GM19043 (cell line): Measurements from ENCODE around the gene ZKSCAN4.

Experiments used
- ATAC-seq: cut with Tn5 transposase; IDR thresholded peaks from one replicate; pipeline ENCODE4 v1.9.1; 2021; ENCODE audit warnings: low read depth; ENCODE audit not compliant: unreplicated experiment

Gene ZKSCAN4

DNA sequence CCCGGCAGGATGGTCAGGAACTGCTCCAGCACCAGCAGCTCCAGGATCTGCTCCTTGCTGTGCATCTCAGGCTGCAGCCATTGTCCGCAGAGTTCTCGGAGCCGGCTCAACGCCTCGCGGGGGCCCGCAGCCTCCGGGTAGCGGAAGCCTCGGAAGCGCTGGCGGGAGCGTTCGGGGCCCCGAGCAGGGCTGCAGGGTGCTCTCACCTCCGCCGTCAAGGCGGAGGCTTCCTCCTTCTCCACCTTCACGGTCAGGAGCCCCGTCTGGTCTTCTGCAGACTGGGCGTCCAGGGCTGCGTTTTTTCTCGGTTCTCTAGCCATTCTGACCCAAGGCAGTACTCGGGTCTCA, 434 bp downstream of the ZKSCAN4 start:
- peak; percentile 36 for ATAC-seq

DNA sequence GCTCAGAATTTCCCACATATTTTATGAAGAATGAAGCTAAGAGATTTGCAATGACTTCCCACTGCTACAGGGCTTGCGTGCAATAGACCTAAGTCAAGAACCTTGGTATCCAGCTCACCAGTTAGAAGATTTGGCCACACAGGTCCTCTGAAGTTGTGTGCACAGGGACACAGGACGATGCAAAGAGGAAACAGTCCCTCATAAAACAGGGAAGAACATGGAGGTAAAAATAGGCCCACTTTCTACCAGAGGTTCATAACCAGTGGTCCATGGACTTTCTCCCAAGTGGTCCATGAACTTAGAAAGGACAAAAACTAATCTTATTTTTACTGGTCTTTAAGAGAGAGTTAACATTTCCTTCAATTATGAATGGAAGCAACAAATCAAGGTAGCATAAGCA, 1.3 kb downstream of the ZKSCAN4 start:
- no peak for ATAC-seq

- ATAC-seq, result no peak
These were observed 3.2 kb downstream of the ZKSCAN4 start for GRCh38 chr6:28248916-28249315.

DNA sequence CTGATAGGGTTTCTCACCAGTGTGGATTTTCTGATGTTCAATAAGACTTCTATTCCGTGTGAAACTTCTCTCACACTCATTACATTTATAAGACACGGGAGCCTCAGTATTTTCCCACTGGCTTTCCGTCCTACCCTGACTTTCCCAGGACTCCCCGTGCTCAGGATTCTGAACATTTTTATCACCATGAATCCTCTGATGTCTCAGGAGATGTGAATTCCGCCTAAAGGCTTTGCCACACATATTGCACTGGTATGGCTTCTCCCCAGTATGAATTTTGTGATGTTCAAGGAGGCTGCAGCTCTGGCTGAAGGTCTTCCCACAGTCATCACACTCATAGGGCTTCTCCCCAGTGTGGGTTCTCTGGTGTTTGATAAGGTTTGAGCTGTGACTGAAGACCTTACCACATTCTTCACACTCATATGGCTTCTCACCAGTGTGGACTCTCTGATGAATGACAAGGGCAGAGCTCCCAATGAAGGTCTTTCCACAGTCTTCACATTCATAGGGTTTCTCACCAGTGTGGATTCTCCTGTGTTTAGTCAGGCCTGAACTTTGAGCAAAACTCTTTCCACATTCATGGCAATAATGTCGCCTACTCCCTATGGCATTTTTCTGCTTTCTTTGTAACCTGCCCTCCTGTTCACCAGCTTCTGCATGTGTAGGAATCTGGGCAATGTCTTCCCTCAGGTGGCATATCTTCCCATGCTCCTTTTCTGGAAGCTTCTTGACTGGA, 6.7 kb downstream of the ZKSCAN4 start:
- no peak for ATAC-seq

DNA sequence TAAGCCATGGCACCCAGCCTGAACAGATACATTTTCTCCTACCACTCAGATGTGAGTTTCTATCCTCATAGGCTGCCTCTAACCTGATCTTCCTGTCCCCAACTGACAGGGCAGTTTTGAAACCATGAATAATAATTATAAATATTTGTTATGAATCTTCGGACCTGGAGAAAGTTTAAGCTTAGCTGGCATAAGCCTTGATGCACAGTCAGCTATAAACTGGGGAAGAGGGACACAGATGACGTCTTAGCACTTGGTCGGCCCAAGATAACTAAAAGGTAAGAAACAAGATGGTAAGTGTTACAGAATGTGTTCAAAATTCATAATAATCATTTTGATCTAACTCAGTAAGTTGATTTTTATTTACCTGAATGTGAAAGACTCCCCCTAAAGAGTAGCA, 8.1 kb downstream of the ZKSCAN4 start:
- ATAC-seq, result no peak

- no peak for ATAC-seq
These were observed 11.6 kb downstream of the ZKSCAN4 start for GRCh38 chr6:28240471-28240870.

DNA sequence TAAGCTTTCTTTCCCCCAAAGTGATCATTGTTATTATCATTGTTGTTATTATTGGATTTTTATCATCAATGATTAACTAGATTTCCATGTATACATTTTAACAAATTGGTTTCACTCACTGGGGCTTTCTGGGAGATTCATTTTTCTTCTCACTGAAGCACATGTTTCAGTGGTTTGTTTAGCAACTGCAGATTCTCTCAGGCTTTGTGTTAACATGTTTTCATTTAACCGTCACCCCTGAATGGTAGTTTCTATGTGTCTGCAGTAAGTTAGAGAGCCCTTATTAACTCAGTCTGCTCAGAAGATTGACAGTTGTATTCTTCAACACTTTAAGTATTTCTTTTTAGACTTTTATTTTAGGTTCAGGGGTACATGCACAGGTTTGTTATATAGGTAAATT, 12.4 kb downstream of the ZKSCAN4 start:
- ATAC-seq, result no peak

DNA sequence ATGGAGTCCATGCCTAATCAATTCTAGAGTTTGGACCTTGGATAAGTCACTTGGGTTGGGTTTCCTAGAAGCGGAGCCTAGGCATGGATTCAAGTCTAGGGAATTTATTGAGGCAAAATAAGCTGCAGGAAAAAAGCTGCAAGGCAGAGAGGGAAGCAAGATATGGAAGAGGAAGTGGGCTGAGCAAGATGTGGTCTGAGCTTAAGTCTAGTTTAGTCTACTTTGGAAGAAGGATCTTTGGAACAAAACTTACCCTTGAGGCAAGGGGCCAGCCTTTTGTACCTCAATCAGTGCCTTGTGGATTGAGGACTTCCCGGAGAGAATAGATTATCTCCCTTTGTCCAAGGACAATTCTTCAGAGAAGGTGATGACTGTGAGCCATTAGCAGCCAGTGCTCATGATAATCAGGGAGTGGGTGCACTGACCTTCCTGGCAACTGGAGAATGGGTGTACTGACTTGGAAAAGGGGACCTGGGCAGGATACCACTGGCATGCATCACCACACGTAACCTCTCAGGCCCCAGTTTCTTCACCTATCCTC, 16.1 kb downstream of the ZKSCAN4 start:
- ATAC-seq, result no peak

- ATAC-seq, result no peak
These were observed 19.3 kb downstream of the ZKSCAN4 start for GRCh38 chr6:28232785-28233184.

GRCh38 chr6:28226460-28226859, 25.6 kb downstream of the ZKSCAN4 start:
- no peak for ATAC-seq

- peak; percentile 92 for ATAC-seq
These were observed 26.8 kb downstream of the ZKSCAN4 start, which contains the start of gene ZSCAN9 for GRCh38 chr6:28225056-28225834. ZSCAN9 (plus strand) TSS chr6:28225275; CDS start chr6:28227085, 1,810 bp downstream.

GRCh38 chr6:28224131-28225055, 27.7 kb downstream of the ZKSCAN4 start:
- ATAC-seq, result no peak

- no peak for ATAC-seq
These were observed 31.6 kb downstream of the ZKSCAN4 start for GRCh38 chr6:28220257-28221133.

GRCh38 chr6:28218312-28219248, 33.5 kb downstream of the ZKSCAN4 start:
- ATAC-seq, result peak; percentile 84

DNA sequence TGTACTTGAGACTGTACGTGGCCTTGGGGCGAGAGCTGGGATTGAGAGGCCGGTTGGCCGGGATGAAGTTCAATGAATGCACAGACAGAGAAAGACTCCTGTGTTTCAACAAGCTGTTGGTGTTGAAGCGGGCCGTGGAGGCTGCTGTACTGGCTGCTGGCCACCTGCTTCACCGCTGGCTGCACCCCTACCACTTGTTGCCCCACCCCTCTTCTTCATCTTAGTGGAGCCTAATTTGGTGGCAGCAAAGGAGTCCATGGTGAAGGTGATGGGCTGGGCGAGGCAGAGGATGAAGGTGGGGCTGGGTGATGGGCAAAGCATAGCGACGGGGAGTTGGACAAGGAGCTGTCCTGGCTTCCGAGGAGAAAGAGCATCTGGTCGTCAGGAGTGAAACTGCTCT, 34.2 kb downstream of the ZKSCAN4 start:
- no peak for ATAC-seq

GRCh38 chr6:28215425-28215824, 36.6 kb downstream of the ZKSCAN4 start:
- ATAC-seq, result no peak

- ATAC-seq, result no peak
These were observed 38.9 kb downstream of the ZKSCAN4 start for GRCh38 chr6:28213213-28213523.

GRCh38 chr6:28212510-28213212, 39.4 kb downstream of the ZKSCAN4 start:
- ATAC-seq, result no peak
